Dermis microvascular lymphatic vessel endothelial cell (primary cell): Measurements from ENCODE around the gene PRICKLE2. TPM values are rescaled to one million over a fixed set of nuclear protein-coding genes. Genes with fewer than 3 reads are reported as not detected.

Experiments used
- DNase-seq, 2 donors: peaks; one replicate each; pipeline versions ENCODE4 v3.0.0 to v3.0.0-alpha.2; 2010; ENCODE audit warnings: low read depth in 2 of 2
- total RNA-seq: library from RNA; depleted of rRNA; stranded (reverse); fragments of >200 nt; gene quantifications from 2 replicates; pipeline ENCODE4 v1.2.1, GENCODE V29; 2014

The PRICKLE2 gene
- total RNA-seq, 1 donor from 2014 or later: 2.8 TPM

GRCh38 chr3:64160000-64160695 is 65.1 kb downstream of the PRICKLE2 start:
- no peak for DNase-seq

- no peak for DNase-seq
Observed at GRCh38 chr3:64158334-64158733, 66.9 kb downstream of the PRICKLE2 start.

DNA sequence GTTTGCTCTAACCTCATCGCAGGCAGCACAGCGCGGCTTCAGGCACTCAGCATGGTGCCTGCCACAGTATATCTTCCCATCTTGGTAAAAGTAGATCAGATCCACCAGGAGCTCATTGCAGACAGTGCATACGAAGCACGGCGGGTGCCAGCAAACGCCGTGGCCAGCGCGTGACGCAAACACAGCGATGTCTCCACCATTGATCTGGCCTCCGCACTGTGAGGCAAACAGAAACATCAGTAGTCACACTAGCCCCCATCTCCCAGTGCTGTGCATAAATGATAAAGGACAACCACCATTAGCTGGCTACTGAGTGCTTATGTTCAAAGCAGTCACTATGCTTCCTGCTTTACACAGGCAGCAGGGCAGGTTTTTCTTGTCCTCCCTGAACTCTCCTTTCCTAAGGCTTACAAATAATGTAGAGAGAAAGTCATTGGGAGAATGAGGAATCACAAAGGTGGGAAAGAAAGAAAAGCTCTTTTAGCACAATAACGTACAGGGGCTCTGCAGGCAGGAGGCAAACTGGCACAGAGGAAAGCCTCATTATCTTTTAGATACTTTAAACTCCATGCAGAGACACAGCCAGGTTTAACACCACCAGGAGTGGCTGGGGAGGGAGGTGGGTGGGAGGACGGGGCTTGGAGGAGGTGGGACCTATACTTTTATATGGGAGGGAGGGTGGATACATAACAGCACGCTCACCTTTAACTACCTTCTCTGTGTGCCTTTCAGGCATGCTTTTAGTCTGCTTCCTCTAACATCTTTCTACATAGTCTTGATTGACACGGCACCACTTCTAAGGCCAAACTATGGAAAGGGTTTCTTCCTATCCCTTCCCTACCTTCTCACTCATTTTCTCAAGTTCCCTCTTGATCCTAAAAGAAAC is 67.9 kb downstream of the PRICKLE2 start:
- no peak for DNase-seq

DNA sequence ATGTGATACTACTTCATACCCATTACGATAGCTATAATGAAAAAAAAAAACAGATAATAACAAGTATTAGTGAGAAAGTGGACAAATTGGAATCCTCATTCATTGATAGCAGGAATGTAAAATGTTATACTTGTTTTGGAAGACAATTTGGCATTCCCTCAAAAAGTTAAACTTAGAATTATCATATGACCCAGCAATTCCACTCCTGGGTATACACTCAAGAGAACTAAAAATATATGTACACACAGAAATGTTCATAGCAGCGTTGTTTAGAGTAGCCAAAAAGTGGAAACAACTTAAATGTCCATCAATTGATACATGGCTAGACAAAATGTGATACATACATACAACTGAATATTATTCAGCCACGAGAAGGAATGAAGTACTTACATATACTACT is 69.9 kb downstream of the PRICKLE2 start:
- no peak for DNase-seq

DNA sequence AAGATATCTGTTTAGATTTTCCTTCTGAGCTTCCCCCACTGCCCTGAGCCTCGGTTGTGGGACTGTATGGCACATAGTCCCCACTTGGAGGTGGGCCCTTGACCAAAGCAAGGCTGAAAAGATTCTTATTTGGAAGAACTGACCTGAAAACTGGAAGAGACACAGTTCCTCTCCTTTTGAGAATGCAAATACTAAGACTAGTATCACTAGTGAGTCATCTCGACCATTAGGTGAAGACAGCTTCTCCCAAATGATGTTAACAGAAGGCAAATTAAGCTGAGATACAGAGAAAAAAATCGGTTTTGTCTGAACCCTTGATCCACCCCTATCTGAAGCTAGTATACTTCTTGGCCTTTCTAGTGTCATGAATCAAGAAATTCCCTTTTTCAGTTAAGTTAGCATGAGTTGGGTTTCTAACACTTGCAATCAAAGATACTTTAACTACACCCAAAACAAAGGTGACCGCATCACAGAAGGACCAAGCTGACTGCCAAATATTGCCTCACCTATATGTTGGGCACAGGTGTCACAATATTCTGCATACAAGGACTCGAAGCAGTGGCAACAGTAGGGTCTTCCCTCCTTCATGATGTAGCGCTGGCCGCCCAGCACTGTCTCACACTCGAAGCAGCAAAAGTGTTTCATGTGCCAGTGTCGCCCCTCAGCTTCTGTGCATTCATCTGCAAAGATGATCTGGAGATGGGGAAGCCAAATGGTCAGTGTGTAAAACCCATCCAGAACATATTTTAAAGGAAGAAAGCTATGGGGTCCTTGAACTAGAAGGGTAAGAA is 72.4 kb downstream of the PRICKLE2 start:
- no peak for DNase-seq

DNA sequence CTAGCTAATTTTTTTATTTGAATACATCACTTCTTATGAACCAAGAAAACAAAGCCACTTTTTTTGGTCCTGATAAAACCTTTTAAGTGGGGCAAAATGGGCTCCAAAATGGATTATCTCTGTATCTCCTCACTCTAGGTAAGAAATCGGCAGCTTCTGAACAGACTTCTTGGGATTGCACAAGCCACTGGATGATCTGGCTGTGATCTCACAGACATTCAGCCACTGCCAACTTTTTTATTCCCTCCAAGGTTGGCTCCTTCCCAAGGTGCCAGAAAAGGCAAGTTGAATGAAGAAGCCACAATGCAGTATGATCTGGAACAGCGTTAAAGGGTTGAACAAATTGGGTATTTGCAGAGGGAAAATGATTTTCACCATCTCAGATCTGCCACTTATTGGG is 73.2 kb downstream of the PRICKLE2 start:
- no peak for DNase-seq

GRCh38 chr3:64151342-64151871 is 73.9 kb downstream of the PRICKLE2 start:
- no peak for DNase-seq

DNA sequence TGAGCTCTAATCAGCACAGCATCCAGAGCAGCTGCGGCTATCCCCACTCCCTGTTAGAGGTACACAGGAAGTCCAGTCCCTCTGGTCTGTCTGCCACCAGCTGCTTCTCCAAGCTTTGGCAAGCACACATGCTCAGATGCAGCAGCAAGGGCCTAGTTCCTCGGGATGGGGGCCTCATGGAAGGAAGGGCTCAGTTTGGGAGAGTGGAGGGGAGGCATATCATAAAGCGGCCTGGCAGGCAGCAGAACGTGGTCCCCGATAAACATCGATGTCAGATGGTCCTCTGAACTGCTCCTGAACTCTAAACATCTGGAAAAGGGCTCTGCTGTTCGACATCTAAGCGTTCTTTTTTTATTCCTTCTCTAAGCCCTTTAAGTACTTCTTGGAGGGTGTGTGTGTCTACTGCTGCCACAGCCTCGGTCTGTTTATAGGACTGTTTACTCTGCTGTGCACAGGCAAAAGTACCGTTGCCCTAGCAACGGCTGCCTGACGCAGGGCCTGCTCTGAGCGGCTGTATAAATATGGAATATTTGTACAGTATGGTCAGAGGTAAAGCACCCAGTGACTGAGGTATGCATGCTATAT is 74.6 kb downstream of the PRICKLE2 start:
- DNase-seq: peak; percentile 21 to 59

GRCh38 chr3:64149886-64150285 is 75.4 kb downstream of the PRICKLE2 start:
- no peak for DNase-seq

- DNase-seq: no peak
Observed at GRCh38 chr3:64148955-64149653, 76.2 kb downstream of the PRICKLE2 start.

DNA sequence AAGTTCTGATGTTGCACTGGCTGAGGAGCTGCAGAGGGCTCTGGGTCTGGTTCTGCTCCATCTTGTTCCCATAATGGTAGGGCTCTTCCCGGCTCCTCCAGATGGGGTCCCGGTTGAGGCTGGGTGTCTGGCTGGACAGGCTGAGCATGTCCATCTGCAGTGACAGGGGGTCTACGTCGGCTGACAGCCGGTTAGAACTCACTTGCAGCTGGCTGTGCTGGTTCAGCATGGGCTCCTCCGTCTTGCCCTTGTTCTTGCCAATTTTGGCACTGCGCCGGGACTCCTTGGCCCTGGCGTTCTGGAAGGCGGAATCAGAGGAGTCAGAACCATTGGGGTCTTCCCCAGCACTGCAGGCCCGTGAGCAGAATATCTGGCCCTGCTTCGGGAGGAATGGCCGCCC is 78.1 kb downstream of the PRICKLE2 start:
- DNase-seq: no peak

DNA sequence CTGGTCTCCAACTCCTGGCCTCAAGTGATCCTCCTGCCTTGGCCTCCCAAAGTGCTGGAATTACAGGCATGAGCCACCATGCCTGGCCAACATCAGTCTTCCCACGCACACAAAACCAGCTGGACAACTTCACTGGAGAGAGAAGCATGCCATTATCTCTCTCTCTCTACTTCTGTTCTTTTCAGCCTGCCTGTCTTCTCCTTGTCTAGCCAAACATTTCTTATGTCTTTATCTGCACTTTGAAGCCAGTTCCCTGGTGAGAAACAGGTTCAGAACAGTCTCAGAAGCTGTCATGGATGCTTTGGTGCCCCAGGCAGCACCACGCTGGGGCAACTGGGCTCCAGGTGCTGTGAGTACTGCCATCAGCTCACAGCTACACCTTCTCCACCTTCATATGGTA is 79.8 kb downstream of the PRICKLE2 start:
- no peak for DNase-seq

- DNase-seq: no peak
Observed at GRCh38 chr3:64144241-64144900, 80.9 kb downstream of the PRICKLE2 start.

- peak in 1 of 2 donors; percentile 16 for DNase-seq
Observed at GRCh38 chr3:64143409-64144130, 81.7 kb downstream of the PRICKLE2 start.

DNA sequence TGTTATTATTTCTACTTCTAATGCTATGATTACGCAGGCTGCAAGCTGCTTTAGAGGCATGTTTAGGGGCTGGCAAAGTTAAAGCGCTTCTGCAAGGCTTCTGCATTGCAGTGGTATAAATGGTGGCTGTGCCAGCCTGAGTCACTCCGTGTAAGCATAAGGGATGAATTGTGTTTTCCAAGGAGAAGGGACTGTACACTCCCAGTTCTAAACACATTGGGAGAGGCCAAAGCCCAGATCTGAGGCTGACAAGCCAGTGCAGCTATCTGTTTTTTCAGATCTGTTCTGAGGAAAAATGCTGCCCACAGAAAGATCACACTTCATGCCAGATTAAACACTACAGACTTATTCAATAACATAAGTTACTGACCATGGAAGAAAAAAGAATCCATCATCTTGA is 83.8 kb downstream of the PRICKLE2 start:
- DNase-seq: no peak

DNA sequence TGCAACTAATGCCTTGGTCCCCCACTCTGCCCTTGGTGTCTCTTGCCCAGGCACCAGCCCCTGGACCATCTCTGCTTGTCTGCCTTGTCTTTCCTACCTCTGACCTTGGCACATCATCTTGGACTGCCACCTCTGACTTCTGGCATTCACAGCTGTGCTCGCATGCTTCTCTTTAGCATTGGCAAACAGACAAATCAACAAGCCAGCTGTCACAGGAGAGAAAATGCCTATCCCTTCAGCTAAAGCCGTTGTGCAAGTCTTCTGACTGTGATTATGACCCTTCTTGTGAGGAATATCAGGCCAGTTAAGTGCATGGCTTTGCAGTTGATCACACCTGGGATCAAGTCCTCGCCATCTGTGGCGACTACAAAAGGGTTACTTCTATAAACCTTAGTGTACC is 84.6 kb downstream of the PRICKLE2 start:
- DNase-seq: no peak

DNA sequence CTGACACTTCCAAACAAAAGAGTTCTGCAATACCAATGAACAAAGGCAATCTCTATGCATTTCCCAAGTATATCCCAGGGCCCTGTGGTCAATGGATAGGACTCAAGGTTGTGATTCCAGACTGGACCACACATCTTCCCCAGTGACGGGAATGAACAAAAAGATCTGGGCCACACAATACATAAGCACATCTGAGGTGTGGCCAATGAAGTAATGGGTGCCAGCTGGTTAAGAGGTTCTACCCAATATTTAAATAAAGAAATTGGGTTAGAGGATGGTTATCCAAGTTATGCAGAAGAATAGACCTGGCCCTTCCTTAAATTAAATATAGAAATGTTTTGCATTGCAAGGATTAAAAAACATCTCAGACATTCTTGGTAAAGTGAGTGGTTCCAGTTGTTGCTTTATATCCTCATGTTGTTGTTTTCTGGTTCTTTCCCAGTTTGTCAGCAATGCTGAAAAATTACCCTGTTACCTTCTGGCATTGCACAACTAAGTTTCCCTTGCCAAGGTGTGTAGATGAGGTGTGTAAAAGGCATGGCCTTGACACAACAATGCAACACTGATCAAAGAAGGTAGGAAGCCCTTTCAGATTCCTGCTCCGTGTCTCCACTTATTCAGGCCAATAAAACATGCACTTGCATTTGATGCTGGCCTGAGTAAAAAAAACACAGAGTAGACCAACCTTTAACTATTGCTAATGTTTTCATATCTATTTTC is 86.5 kb downstream of the PRICKLE2 start:
- no peak for DNase-seq

DNA sequence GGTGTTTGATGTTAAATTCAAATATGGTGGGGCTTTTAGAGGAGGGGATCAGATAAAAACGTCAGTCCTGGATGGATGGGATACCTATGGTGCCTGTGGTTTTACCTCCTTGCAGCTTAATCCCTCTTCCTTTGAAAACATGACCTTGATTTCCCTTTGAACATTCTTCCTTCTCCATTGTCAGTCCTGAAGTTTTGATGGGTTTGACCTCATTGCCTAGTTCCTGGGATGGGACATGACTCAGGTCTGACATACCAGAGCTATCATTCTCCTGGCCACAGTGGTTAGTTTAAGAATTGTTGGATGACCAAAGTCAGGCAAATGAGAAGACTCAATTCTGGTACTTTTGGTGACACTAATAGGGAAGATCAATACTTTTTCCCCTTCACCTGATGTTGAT is 87.2 kb downstream of the PRICKLE2 start:
- no peak for DNase-seq

GRCh38 chr3:64134882-64135281 is 90.4 kb downstream of the PRICKLE2 start:
- DNase-seq: no peak
